GM13977 (cell line): ENCODE results near the gene NFKBIB.

ENCODE experiments used
- DNase-seq: peaks from one replicate; pipeline ENCODE4 v3.0.0; 2012; ENCODE audit warnings: low spot score
- in situ Hi-C: fragments of 300-500 bp; cut with MboI; formaldehyde crosslinking; loops from one replicate; pipeline ENCODE4 v1.12.0; 2022; ENCODE audit warnings: low sequenced_read_pairs, low pct_unique_long_range_greater_than_20kb, mixed read lengths, inconsistent platforms; ENCODE audit not compliant: unreplicated experiment
- TF ChIP-seq, protein P1 (sequence below): IDR thresholded peaks from 2 replicates; pipeline ENCODE4 v1.5.1; 2012; ENCODE audit warnings: mild to moderate bottlenecking, control low read depth; ENCODE audit not compliant: insufficient read depth; ENCODE audit errors: extremely low read depth, missing control alignments

The NFKBIB gene

DNA sequence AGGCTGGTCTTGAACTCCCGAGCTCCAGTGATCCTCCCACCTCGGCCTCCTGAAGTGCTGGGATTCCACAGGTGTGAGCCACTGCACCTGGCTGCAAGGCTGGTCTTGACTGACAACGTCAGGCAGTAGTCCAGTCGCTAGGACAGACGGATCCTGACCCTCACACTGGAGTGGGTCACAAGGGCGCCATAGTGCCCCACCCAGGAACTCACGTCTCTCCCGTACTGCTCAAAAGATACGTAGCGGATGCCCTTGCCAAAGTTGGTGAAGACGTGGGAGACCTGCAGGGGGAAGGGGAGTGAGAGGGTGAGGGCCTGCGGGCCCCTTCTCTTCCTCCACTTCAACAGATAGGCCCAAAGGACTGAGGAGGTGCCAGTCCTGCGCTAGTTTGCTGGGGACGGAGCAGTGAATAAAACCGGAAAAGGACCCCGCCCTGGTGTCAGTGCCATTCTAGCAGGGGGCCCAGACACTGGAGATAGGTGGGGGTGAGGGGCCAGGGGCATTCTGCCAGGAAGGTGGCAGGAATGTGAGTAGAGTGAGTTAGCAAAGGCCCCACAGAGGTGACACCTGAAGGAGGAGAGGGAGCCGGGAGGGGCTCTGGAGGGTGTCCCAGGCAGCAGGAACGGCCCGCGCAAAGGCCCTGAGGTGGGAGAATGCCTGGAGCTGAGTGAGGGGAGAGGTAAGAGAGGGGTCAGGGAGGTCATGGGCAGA lies 42.9 kb downstream of the NFKBIB start:
- TF ChIP-seq, protein P1, sequence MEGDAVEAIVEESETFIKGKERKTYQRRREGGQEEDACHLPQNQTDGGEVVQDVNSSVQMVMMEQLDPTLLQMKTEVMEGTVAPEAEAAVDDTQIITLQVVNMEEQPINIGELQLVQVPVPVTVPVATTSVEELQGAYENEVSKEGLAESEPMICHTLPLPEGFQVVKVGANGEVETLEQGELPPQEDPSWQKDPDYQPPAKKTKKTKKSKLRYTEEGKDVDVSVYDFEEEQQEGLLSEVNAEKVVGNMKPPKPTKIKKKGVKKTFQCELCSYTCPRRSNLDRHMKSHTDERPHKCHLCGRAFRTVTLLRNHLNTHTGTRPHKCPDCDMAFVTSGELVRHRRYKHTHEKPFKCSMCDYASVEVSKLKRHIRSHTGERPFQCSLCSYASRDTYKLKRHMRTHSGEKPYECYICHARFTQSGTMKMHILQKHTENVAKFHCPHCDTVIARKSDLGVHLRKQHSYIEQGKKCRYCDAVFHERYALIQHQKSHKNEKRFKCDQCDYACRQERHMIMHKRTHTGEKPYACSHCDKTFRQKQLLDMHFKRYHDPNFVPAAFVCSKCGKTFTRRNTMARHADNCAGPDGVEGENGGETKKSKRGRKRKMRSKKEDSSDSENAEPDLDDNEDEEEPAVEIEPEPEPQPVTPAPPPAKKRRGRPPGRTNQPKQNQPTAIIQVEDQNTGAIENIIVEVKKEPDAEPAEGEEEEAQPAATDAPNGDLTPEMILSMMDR: no peak
- in situ Hi-C loops: loop anchor here (25.0 kb wide), 1 partner anchor 530 kb away; the partner anchor contains the start of gene FAM98C
- peak; percentile 5 for DNase-seq

GRCh38 chr19:38944981-38945506 lies 45.3 kb downstream of the NFKBIB start:
- TF ChIP-seq, protein P1: no peak
- DNase-seq: no peak
- in situ Hi-C loops: loop anchor here (25.0 kb wide), 1 partner anchor 533 kb away; the partner anchor contains the start of gene FAM98C

- DNase-seq: no peak
- in situ Hi-C loops: loop anchor here (25.0 kb wide), 1 partner anchor 533 kb away; the partner anchor contains the start of gene FAM98C
- TF ChIP-seq, protein P1: no peak
Measured at GRCh38 chr19:38945562-38946228, 45.9 kb downstream of the NFKBIB start.

DNA sequence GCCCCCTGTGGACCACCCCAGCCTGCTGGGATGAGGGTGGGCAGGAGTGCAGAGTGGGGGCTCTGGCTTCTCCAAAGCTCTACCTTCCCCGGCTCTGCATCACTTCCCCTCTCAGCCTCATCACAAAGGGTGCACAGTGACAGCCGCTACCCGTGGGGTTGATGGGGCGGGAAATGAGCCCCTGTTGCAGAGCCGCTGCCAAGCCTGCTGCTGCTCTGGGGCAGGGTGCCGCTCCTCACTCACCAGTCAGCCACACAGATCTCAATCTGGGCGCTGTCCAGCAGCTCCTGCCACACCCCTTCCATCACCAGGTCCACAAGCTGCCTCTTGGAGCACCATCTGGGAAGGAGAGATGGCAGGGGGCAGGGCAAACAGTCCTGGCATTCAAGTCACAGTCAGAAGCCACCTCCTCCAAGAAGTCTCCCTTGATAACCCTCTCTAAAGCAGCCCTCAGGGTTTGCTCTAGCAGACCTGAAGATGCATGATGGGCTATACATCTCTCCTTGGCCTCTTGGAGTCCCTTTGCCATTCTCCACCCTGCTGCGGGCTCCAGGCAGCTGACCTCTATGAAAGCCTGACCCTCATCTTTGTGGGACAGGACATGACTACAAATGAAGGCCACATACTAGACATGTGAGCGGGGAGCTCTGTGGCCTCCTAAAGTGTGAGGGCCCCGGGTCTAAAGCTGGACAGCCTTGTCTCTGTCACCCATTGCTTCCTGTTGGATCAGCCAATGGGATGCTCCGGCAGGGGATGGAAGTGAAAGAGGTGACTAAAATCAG lies 46.7 kb downstream of the NFKBIB start:
- in situ Hi-C loops: loop anchor here (25.0 kb wide), 1 partner anchor 534 kb away; the partner anchor contains the start of gene FAM98C
- no peak for DNase-seq
- TF ChIP-seq, protein P1: no peak

DNA sequence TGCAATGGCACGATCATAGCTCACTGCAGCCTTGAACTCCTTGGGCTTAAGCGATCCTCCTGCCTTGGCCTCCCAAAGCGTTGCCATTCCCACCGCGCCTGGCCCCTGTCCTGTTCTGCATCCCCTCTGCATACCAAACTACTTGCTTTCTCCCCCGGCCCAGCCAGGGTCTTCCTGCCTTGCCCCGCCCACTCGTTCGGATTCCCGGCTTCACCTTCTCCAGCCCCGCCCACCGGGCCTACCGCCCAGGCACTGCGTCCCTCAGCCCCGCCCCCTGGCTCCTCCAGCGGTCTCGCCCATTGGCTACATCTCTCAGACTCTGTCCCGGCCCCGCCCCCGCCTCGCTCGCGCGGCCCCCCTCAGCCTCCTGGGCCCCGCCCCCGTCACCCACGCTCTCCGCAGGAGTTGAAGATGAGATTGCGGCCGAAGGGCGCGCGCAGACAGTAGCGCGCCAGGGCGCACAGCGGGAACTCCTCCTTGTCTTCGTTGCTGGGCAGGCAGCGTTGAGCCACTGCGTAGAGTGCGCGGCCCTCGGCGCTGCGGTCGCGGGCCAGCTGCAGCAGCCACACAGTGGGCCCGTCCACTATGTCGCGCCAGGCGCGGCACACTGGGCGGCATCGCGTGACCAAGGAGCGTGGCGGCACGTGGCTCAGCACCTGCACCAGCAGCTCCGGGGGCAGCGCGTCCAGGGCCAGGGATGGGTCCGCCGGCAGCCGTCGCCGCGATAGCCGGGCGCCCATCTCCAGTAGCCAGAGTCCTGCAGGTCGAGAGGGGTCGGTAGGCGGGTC lies 50.0 kb downstream of the NFKBIB start:
- TF ChIP-seq, protein P1: no peak
- DNase-seq: peak; percentile 93
- in situ Hi-C loops: loop anchor here (25.0 kb wide), 1 partner anchor 537 kb away; the partner anchor contains the start of gene FAM98C

- TF ChIP-seq, protein P1: no peak
- DNase-seq: no peak
- in situ Hi-C loops: no loop called here
Measured at GRCh38 chr19:38951187-38951586, 51.4 kb downstream of the NFKBIB start.
